ENCODE data around the gene LY9.

GRCh38 chr1:160858507-160858906 lies 62.5 kb downstream of the LY9 start:
- TF ChIP-seq CTCF (IDR thresholded peaks at IDR 0.05; ENCODE audit: low read depth, low read length) = no peak
- no peak for TF ChIP-seq MAX (IDR thresholded peaks at IDR 0.05; ENCODE audit: low read depth, low read length)

All from NB4 (cell line).